Measurements from ENCODE around the gene METAP1.

Gene METAP1

DNA sequence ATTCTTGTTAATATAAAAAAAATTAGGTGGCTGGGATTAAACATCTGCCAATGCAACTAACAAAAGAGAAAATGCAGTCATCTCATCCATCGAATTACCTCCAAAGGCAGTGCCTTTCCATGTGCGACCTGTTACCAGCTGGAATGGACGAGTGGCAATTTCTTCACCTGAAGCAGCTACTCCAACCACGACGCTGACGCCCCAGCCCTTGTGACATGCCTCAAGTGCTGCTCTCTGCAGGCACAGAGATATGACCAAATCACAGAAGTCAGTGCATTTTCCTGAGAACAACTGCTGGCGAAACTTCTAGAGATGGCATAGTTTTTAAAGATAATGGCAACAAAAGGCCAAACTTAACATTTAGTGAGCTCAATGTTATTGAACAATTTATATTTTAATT is 79.3 kb downstream of the METAP1 start:
- Histone ChIP-seq H3K9me3 (ENCODE audit: control insufficient read depth, insufficient read depth, low read length) (no peaks in the 10 kb centered on the region), H4K20me1 (ENCODE audit: control insufficient read depth, insufficient read depth, low read depth, low read length) (no peaks in the 10 kb centered on the region), H3F3A (ENCODE audit: control insufficient read depth, insufficient read depth) (no peaks in the 10 kb centered on the region), H3K4me3 (ENCODE audit: low read length) (no peak overlapping the region), H3K4me2 (ENCODE audit: low read length) (no peak overlapping the region), H3K79me2 (ENCODE audit: control insufficient read depth, low read length) (no peaks in the 10 kb centered on the region), H3K36me3 (ENCODE audit: control insufficient read depth, low read length) (peaks cover 75% of the 10 kb centered on the region), H3K4me1 (ENCODE audit: control insufficient read depth, low read length) (no peaks in the 10 kb centered on the region), H3K27ac (ENCODE audit: low read depth, low read length) (no peak overlapping the region), H3K9me2 (replicated peaks; ENCODE audit: control insufficient read depth, low read length) (no peaks in the 10 kb centered on the region), H3K27me3 (ENCODE audit: control insufficient read depth, low read length) (no peaks in the 10 kb centered on the region)
- no peak for TF ChIP-seq EZH2phosphoT487 (IDR thresholded peaks at IDR 0.05; ENCODE audit: borderline replicate concordance, low read length)

DNA sequence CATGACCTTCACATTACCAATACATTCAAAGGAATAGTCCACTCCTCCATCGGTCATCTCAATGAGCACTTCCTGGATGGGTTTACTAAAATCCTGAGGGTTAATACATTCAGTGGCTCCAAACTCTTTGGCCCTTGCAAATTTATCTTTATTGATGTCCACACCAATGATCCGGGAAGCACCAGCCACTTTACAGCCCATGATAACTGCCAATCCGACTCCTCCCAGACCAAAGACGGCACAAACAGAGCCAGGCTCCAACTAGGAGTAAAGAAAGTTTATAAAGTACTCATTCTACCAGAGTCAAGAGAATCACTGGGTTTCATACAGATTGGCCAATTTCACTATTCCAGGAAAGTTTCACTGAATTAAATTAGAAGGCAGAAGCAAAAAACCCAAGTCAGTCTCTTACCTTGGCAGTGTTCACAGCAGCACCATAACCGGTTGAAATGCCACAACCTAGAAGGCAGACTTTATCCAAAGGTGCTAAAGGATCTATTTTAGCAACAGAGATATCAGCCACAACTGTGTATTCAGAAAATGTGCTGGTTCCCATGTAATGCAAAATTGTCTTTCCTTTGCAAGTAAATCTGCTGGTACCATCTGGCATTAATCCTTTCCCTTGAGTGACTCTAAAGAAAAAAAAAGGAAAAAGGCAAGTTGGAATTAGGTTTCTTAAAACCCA is 80.9 kb downstream of the METAP1 start:
- Histone ChIP-seq H4K20me1 (ENCODE audit: control insufficient read depth, insufficient read depth, low read depth, low read length) (no peaks in the 10 kb centered on the region), H3K9me2 (replicated peaks; ENCODE audit: control insufficient read depth, low read length) (no peaks in the 10 kb centered on the region), H3K4me1 (ENCODE audit: control insufficient read depth, low read length) (no peaks in the 10 kb centered on the region), H3K9me3 (ENCODE audit: control insufficient read depth, insufficient read depth, low read length) (no peaks in the 10 kb centered on the region), H3K27me3 (ENCODE audit: control insufficient read depth, low read length) (no peaks in the 10 kb centered on the region), H3K27ac (ENCODE audit: low read depth, low read length) (no peak overlapping the region), H3K4me2 (ENCODE audit: low read length) (no peak overlapping the region), H3F3A (ENCODE audit: control insufficient read depth, insufficient read depth) (0 out of 2 replicates have a peak, but pooled peaks cover under 1% of the 10 kb centered on the region), H3K79me2 (ENCODE audit: control insufficient read depth, low read length) (no peaks in the 10 kb centered on the region), H3K36me3 (ENCODE audit: control insufficient read depth, low read length) (peaks cover 78% of the 10 kb centered on the region), H3K4me3 (ENCODE audit: low read length) (no peak overlapping the region)
- TF ChIP-seq, protein P1, sequence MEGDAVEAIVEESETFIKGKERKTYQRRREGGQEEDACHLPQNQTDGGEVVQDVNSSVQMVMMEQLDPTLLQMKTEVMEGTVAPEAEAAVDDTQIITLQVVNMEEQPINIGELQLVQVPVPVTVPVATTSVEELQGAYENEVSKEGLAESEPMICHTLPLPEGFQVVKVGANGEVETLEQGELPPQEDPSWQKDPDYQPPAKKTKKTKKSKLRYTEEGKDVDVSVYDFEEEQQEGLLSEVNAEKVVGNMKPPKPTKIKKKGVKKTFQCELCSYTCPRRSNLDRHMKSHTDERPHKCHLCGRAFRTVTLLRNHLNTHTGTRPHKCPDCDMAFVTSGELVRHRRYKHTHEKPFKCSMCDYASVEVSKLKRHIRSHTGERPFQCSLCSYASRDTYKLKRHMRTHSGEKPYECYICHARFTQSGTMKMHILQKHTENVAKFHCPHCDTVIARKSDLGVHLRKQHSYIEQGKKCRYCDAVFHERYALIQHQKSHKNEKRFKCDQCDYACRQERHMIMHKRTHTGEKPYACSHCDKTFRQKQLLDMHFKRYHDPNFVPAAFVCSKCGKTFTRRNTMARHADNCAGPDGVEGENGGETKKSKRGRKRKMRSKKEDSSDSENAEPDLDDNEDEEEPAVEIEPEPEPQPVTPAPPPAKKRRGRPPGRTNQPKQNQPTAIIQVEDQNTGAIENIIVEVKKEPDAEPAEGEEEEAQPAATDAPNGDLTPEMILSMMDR (IDR thresholded peaks at IDR 0.05; ENCODE audit: low read depth, low read length, poor library complexity, severe bottlenecking) = no peak
- no peak for TF ChIP-seq EZH2phosphoT487 (IDR thresholded peaks at IDR 0.05; ENCODE audit: borderline replicate concordance, low read length)

DNA sequence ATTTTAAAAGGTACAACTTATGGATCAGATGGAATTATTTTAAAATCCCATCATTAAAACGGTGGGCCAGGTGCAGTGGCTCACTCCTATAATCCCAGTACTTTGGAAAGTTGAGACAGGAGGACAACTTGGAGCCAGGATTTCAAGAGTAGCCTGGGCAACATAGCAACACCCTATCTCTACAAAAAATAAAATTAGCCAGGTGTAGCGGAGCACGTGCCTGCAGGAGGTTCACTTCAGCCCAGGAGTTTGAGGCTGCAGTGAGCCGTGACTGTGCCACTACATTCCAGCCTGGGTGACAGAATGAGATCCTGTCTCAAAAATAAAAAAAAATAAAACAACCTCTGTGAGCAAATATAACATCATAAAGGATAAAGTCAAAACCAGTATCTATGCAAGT is 81.7 kb downstream of the METAP1 start:
- no peak overlapping the region for H3K27ac ChIP-seq (ENCODE audit: low read depth, low read length)
- no peak overlapping the region for H3K4me2 ChIP-seq (ENCODE audit: low read length)
- no peaks in the 10 kb centered on the region for H3K9me3 ChIP-seq (ENCODE audit: control insufficient read depth, insufficient read depth, low read length)
- no peaks in the 10 kb centered on the region for H3K79me2 ChIP-seq (ENCODE audit: control insufficient read depth, low read length)
- no peaks in the 10 kb centered on the region for H3K9me2 ChIP-seq (replicated peaks; ENCODE audit: control insufficient read depth, low read length)
- no peak overlapping the region for H3K4me3 ChIP-seq (ENCODE audit: low read length)
- peaks cover 78% of the 10 kb centered on the region for H3K36me3 ChIP-seq (ENCODE audit: control insufficient read depth, low read length)
- TF ChIP-seq EZH2phosphoT487 (IDR thresholded peaks at IDR 0.05; ENCODE audit: borderline replicate concordance, low read length) = no peak
- TF ChIP-seq, protein P1 (IDR thresholded peaks at IDR 0.05; ENCODE audit: low read depth, low read length, poor library complexity, severe bottlenecking) = no peak
- 0 out of 2 replicates have a peak, but pooled peaks cover 2% of the 10 kb centered on the region for H3F3A ChIP-seq (ENCODE audit: control insufficient read depth, insufficient read depth)
- H3K27me3 ChIP-seq (ENCODE audit: control insufficient read depth, low read length) = no peaks in the 10 kb centered on the region
- no peaks in the 10 kb centered on the region for H3K4me1 ChIP-seq (ENCODE audit: control insufficient read depth, low read length)
- H4K20me1 ChIP-seq (ENCODE audit: control insufficient read depth, insufficient read depth, low read depth, low read length) = no peaks in the 10 kb centered on the region

DNA sequence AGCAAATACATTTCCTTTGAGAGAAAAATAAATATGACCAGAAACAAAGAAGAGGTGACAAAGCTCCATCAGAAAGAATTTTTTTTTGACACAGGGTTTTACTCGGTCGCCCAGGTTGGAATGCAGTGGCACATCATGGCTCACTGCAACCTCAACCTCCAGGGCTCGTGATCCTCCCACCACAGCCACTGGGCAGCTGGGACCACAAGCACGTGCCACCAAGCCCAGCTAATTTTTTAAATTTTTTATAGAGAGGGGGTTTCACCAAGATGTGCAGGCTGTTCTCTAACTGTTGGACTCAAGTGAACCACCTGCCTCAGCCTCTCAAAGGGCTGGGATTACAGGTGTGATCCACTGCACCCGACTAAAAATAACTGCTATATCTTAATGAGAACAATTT is 82.8 kb downstream of the METAP1 start:
- Histone ChIP-seq H3K27me3 (ENCODE audit: control insufficient read depth, low read length) (no peaks in the 10 kb centered on the region), H3K9me3 (ENCODE audit: control insufficient read depth, insufficient read depth, low read length) (no peaks in the 10 kb centered on the region), H3K4me3 (ENCODE audit: low read length) (no peak overlapping the region), H3K4me2 (ENCODE audit: low read length) (no peak overlapping the region), H3K27ac (ENCODE audit: low read depth, low read length) (no peak overlapping the region), H3K4me1 (ENCODE audit: control insufficient read depth, low read length) (no peaks in the 10 kb centered on the region), H3K79me2 (ENCODE audit: control insufficient read depth, low read length) (no peaks in the 10 kb centered on the region), H3K36me3 (ENCODE audit: control insufficient read depth, low read length) (peaks cover 81% of the 10 kb centered on the region), H4K20me1 (ENCODE audit: control insufficient read depth, insufficient read depth, low read depth, low read length) (no peaks in the 10 kb centered on the region), H3K9me2 (replicated peaks; ENCODE audit: control insufficient read depth, low read length) (no peaks in the 10 kb centered on the region), H3F3A (ENCODE audit: control insufficient read depth, insufficient read depth) (0 out of 2 replicates have a peak, but pooled peaks cover 2% of the 10 kb centered on the region)
- TF ChIP-seq, protein P1 (IDR thresholded peaks at IDR 0.05; ENCODE audit: low read depth, low read length, poor library complexity, severe bottlenecking) = no peak
- TF ChIP-seq EZH2phosphoT487 (IDR thresholded peaks at IDR 0.05; ENCODE audit: borderline replicate concordance, low read length) = no peak

Data from DOHH2 (cell line).